Activated naive CD4-positive, alpha-beta T cell treated with anti-CD3 and anti-CD28 coated beads for 36 hours (primary cell): ENCODE data around the gene NOX1. TPM values are rescaled to one million over a fixed set of nuclear protein-coding genes. Genes with fewer than 3 reads are reported as not detected.

Experiments
- CTCF ChIA-PET: fragments of 350-600 bp; sonication (Branson Sonifier 250); formaldehyde crosslinking; loops from one replicate; lab custom pipeline; 2021; ENCODE audit warnings: antibody characterized with exemption; lab: Charles Lee
- DNase-seq: peaks from one replicate; pipeline ENCODE4 v3.0.0-alpha.2; 2020
- H3K27ac Mint-ChIP-seq: one replicate; pipeline ENCODE4 v1.8.0; 2021; ENCODE audit warnings: mild to moderate bottlenecking, mixed read lengths
- H3K27me3 Mint-ChIP-seq: one replicate; pipeline ENCODE4 v1.8.0; 2021; ENCODE audit warnings: low read depth, mixed read lengths
- H3K36me3 Mint-ChIP-seq: one replicate; pipeline ENCODE4 v1.8.0; 2021; ENCODE audit warnings: low read depth, mixed read lengths
- H3K4me1 Mint-ChIP-seq: one replicate; pipeline ENCODE4 v1.8.0; 2021; ENCODE audit warnings: low read depth, mixed read lengths
- H3K4me3 Mint-ChIP-seq: one replicate; pipeline ENCODE4 v1.8.0; 2021; ENCODE audit warnings: mild to moderate bottlenecking, moderate library complexity, mixed read lengths
- H3K9me3 Mint-ChIP-seq: one replicate; pipeline ENCODE4 v1.8.0; 2021; ENCODE audit warnings: mixed read lengths
- intact Hi-C: fragments of 100-400 bp; cut with micrococcal nuclease; formaldehyde crosslinking; loops from one replicate; pipeline ENCODE4 v1.15.1; 2023
- total RNA-seq, 2 experiments: library from RNA; stranded (reverse); gene quantifications; one replicate each; pipeline ENCODE4 v1.2.3, GENCODE V29; 2021

Gene NOX1
- not detected for total RNA-seq

- Mint-ChIP-seq H3K27ac (no peak within 1 kb of the TSS), H3K36me3 (no peaks in the 10 kb centered on the region), H3K27me3 (no peaks in the 10 kb centered on the region), H3K4me3 (no peak within 1 kb of the TSS), H3K9me3 (no peaks in the 10 kb centered on the region), H3K4me1 (no peaks in the 10 kb centered on the region)
- DNase-seq, result no peak
- CTCF ChIA-PET, result no interaction called here
- intact Hi-C loops, result no loop called here
Observed at GRCh38 chrX:100874325-100874724, at the start of gene NOX1. NOX1 (minus strand) TSS chrX:100874359; CDS start chrX:100874139, 220 bp downstream.

DNA sequence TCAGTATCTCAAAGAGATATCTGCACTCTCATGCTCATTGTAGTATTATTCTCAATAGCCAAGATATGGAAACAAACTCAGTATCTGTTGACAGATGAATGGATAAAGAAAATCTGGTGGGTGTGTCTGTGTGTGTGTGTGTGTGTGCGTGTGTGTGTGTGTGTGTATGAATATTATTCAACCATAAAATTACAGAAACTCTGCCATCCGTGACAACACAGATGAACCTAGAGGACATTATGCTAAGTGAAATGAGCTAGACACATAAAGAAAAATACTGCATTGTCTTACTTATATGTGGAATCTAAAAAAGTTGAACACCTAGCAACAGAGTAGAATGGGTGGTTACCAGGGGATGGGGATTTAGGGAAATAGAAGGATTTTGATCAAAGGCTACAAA, 41.4 kb upstream of the NOX1 start:
- intact Hi-C loops, result no loop called here
- Mint-ChIP-seq H3K27ac (no peak overlapping the region), H3K36me3 (no peaks in the 10 kb centered on the region)

DNA sequence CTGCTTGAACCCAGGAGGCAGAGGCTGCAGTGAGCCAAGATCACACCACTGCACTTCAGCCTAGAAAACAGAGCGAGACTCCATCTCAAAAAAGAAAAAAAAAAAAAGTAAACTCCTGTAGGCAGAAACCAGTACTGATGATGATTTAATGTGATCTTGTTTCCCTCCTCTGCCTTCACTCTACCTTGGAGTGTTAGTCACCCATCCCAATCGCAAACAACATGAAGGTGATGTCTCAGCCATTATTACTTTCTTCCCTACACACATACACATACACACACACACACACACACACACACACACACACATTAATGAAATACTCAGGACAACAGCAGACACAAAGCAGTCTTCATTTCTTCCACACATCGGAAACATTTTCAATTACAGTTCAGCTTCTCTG, 39.0 kb upstream of the NOX1 start:
- H3K4me1 Mint-ChIP-seq, result no peaks in the 10 kb centered on the region
- H3K4me3 Mint-ChIP-seq, result no peak overlapping the region
- H3K27me3 Mint-ChIP-seq, result no peaks in the 10 kb centered on the region
- no peak for DNase-seq
- intact Hi-C loops, result no loop called here
- no peaks in the 10 kb centered on the region for H3K9me3 Mint-ChIP-seq
- no peak overlapping the region for H3K27ac Mint-ChIP-seq
- H3K36me3 Mint-ChIP-seq, result no peaks in the 10 kb centered on the region
- CTCF ChIA-PET, result no interaction called here

More for the DNA sequence above, 41.4 kb upstream of the NOX1 start:
- Mint-ChIP-seq H3K4me1 (no peaks in the 10 kb centered on the region), H3K27me3 (no peaks in the 10 kb centered on the region), H3K9me3 (no peaks in the 10 kb centered on the region), H3K4me3 (no peak overlapping the region)
- CTCF ChIA-PET, result no interaction called here
- no peak for DNase-seq

DNA sequence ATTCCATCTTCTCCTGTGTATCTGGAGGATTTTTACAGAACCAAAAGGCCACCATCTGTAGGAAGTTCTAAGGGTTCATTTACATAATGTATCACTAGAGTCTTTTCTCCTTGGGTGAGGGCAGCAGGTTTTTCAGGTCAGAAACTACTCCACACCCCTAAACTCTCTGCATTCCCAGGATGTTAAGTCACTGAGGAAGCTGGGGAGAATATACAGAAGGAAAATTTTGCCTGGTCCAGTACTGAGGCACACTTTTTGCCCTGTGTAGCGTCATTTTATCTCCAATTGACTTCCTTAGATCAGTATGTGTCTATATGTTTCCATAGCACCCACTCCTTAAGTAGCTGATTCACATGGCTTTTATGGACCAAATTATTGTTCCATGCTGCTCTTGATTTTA, 37.6 kb upstream of the NOX1 start:
- CTCF ChIA-PET, result no interaction called here
- no peak overlapping the region for H3K4me3 Mint-ChIP-seq
- no peak overlapping the region for H3K27ac Mint-ChIP-seq
- H3K4me1 Mint-ChIP-seq, result no peaks in the 10 kb centered on the region
- no peaks in the 10 kb centered on the region for H3K9me3 Mint-ChIP-seq
- H3K36me3 Mint-ChIP-seq, result no peaks in the 10 kb centered on the region
- H3K27me3 Mint-ChIP-seq, result no peaks in the 10 kb centered on the region
- intact Hi-C loops, result no loop called here
- no peak for DNase-seq

GRCh38 chrX:100905620-100906019, 31.5 kb upstream of the NOX1 start:
- intact Hi-C loops, result no loop called here
- Mint-ChIP-seq H3K27ac (no peak overlapping the region), H3K27me3 (no peaks in the 10 kb centered on the region), H3K36me3 (no peaks in the 10 kb centered on the region), H3K9me3 (no peaks in the 10 kb centered on the region), H3K4me1 (no peaks in the 10 kb centered on the region), H3K4me3 (no peak overlapping the region)
- CTCF ChIA-PET, result no interaction called here
- DNase-seq, result no peak

- DNase-seq, result no peak
- Mint-ChIP-seq H3K36me3 (no peaks in the 10 kb centered on the region), H3K27me3 (no peaks in the 10 kb centered on the region), H3K9me3 (no peaks in the 10 kb centered on the region), H3K4me1 (no peaks in the 10 kb centered on the region), H3K4me3 (no peak overlapping the region), H3K27ac (no peak overlapping the region)
- CTCF ChIA-PET, result interaction anchor here (0.7 kb wide), 1 partner anchor 304 kb away, joined by 3 read pairs; no protein-coding TSS in a partner anchor
- intact Hi-C loops, result no loop called here
Observed at GRCh38 chrX:100904433-100904832, 30.3 kb upstream of the NOX1 start.

- CTCF ChIA-PET, result interaction anchor here (0.7 to 1.0 kb wide), 2 partner anchors 122 to 171 kb away, joined by 3 read pairs; no protein-coding TSS in a partner anchor
- Mint-ChIP-seq H3K4me1 (no peaks in the 10 kb centered on the region), H3K36me3 (no peaks in the 10 kb centered on the region), H3K27ac (peak overlapping the region; percentile 71), H3K4me3 (no peak overlapping the region), H3K9me3 (no peaks in the 10 kb centered on the region), H3K27me3 (no peaks in the 10 kb centered on the region)
- DNase-seq, result peak; percentile 54
- intact Hi-C loops, result loop anchor here (1.0 kb wide), 3 partner anchors 203 to 392 kb away; partner anchors contain the start of gene CENPI
Observed at GRCh38 chrX:100895365-100896075, 21.4 kb upstream of the NOX1 start.

- DNase-seq, result no peak
- intact Hi-C loops, result no loop called here
- peaks cover 3% of the 10 kb centered on the region for H3K4me1 Mint-ChIP-seq
- CTCF ChIA-PET, result no interaction called here
- H3K9me3 Mint-ChIP-seq, result no peaks in the 10 kb centered on the region
- H3K4me3 Mint-ChIP-seq, result no peak overlapping the region
- H3K27me3 Mint-ChIP-seq, result no peaks in the 10 kb centered on the region
- H3K36me3 Mint-ChIP-seq, result no peaks in the 10 kb centered on the region
- no peak overlapping the region for H3K27ac Mint-ChIP-seq
Observed at GRCh38 chrX:100883654-100884053, 9.5 kb upstream of the NOX1 start.

- Mint-ChIP-seq H3K4me1 (peaks cover 3% of the 10 kb centered on the region), H3K36me3 (no peaks in the 10 kb centered on the region), H3K9me3 (no peaks in the 10 kb centered on the region), H3K27ac (no peak overlapping the region), H3K27me3 (no peaks in the 10 kb centered on the region), H3K4me3 (no peak overlapping the region)
- no peak for DNase-seq
- CTCF ChIA-PET, result no interaction called here
- intact Hi-C loops, result no loop called here
Observed at GRCh38 chrX:100880368-100880767, 6.2 kb upstream of the NOX1 start.

GRCh38 chrX:100871594-100872560, 2.3 kb downstream of the NOX1 start:
- DNase-seq, result no peak
- Mint-ChIP-seq H3K9me3 (no peaks in the 10 kb centered on the region), H3K36me3 (no peaks in the 10 kb centered on the region), H3K27ac (no peak overlapping the region), H3K27me3 (no peaks in the 10 kb centered on the region), H3K4me1 (no peaks in the 10 kb centered on the region), H3K4me3 (no peak overlapping the region)
- intact Hi-C loops, result no loop called here
- CTCF ChIA-PET, result interaction anchor here (0.6 kb wide), 1 partner anchor 138 kb away, joined by 3 read pairs; no protein-coding TSS in a partner anchor

- Mint-ChIP-seq H3K4me1 (no peaks in the 10 kb centered on the region), H3K27me3 (no peaks in the 10 kb centered on the region), H3K27ac (no peak overlapping the region), H3K9me3 (no peaks in the 10 kb centered on the region), H3K36me3 (no peaks in the 10 kb centered on the region), H3K4me3 (no peak overlapping the region)
- CTCF ChIA-PET, result no interaction called here
- DNase-seq, result no peak
- intact Hi-C loops, result no loop called here
Observed at GRCh38 chrX:100870527-100870926, 3.6 kb downstream of the NOX1 start.

- no peak for DNase-seq
- H3K27ac Mint-ChIP-seq, result no peak overlapping the region
- no peaks in the 10 kb centered on the region for H3K9me3 Mint-ChIP-seq
- H3K36me3 Mint-ChIP-seq, result no peaks in the 10 kb centered on the region
- H3K4me3 Mint-ChIP-seq, result no peak overlapping the region
- CTCF ChIA-PET, result no interaction called here
- no peaks in the 10 kb centered on the region for H3K27me3 Mint-ChIP-seq
- intact Hi-C loops, result no loop called here
- no peaks in the 10 kb centered on the region for H3K4me1 Mint-ChIP-seq
Observed at GRCh38 chrX:100868273-100868672, 5.9 kb downstream of the NOX1 start.
